Measurements from ENCODE around the gene CUEDC2.

Gene CUEDC2

GRCh38 chr10:102424145-102424544 is 8.2 kb downstream of the CUEDC2 start:
- DNase-seq = no peak

DNA sequence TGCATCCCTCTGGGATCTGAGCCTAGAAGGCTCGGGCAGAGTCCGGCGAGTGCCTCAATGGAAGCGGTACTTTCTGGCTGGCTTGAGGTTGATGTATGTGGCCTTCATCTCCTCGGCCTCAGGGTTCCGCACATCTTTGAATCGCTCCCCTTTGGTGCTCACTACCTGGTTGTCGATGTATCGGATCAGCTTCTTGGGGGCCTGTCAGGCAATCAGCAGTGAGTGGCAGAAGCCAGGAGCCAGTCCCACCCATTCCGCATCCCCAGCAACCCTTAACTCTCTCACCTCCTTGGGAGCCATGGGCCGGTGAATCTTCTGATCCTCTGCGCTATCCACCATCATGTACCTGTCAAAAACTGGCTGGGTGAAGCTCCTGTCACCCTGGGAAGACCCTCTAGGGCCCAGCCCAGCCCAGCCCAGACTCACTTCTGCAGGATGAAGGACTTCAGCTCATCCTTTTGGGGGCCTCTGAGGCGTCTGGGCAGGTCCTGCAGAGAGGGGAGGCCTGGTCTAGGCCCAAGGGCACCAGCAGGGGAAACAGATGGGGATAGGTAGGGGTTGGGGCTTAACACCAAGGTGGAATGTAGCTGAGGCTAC is 8.9 kb downstream of the CUEDC2 start:
- no peak for DNase-seq

DNA sequence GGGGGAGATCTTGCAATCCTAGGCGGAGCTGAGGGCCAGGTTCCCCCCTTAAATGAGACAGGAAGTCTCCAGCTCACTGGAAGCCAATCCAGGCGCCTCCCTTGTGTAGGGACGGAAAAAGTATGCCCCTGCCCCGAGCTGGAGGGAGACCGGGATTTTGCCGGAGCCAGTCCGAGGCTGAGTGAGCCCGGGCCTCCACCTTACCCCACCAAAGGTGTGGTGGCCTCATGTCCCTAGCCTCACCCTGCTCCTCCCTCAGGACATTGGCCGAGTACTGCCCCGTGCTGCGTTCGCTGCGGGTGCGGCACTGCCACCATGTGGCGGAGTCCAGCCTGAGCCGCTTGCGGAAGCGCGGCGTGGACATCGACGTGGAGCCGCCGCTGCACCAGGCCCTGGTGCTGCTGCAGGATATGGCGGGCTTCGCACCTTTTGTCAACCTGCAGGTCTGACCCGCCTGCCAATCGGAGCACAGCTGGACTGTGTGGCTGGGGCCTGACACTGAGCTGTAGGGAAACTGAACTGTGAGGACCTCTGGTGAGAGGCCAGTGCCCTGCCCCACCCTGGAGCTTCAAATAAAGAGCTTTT is 9.7 kb downstream of the CUEDC2 start:
- peak; percentile 62 for DNase-seq

DNA sequence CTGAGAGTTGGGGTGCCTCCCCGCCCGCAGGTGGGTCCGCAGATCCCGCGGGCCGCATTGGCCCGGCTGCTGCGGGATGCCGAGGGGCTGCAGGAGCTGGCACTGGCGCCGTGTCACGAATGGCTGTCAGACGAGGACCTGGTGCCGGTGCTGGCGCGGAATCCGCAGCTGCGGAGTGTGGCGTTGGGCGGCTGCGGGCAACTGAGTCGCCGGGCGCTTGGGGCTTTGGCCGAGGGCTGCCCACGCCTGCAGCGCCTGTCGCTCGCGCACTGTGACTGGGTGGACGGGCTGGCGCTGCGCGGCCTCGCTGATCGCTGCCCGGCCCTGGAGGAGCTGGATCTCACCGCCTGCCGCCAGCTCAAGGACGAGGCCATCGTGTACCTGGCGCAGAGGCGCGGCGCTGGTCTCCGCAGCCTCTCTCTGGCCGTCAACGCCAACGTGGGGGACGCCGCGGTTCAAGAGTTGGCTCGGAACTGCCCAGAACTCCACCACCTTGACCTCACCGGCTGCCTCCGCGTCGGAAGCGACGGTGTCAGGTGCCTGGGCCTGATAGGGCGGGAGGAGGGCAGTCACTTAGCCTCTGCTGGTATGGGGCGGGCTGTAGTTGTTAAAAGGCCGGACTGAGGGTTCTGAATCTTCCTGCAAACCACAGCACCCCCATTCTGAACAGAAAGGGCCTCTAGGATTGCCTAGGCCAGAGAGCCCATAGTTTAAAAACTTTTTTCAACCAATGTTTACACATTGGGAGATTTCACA is 10.4 kb downstream of the CUEDC2 start:
- no peak for DNase-seq

- no peak for DNase-seq
Observed at GRCh38 chr10:102421507-102421756, 10.9 kb downstream of the CUEDC2 start.

GRCh38 chr10:102420714-102421506 is 11.5 kb downstream of the CUEDC2 start, which contains the start of gene FBXL15:
Gene FBXL15 (plus strand): TSS chr10:102420836. CDS start chr10:102421130, 294 bp downstream.
- peak; percentile 94 for DNase-seq

- DNase-seq = no peak
Observed at GRCh38 chr10:102420181-102420713, 12.1 kb downstream of the CUEDC2 start.

- DNase-seq = peak; percentile 79
Observed at GRCh38 chr10:102419269-102420180, 12.8 kb downstream of the CUEDC2 start.

GRCh38 chr10:102418622-102419268 is 13.6 kb downstream of the CUEDC2 start, which contains the start of gene PSD:
Gene PSD (minus strand): TSS chr10:102418785. CDS start chr10:102417038, 1,747 bp downstream.
- no peak for DNase-seq

DNA sequence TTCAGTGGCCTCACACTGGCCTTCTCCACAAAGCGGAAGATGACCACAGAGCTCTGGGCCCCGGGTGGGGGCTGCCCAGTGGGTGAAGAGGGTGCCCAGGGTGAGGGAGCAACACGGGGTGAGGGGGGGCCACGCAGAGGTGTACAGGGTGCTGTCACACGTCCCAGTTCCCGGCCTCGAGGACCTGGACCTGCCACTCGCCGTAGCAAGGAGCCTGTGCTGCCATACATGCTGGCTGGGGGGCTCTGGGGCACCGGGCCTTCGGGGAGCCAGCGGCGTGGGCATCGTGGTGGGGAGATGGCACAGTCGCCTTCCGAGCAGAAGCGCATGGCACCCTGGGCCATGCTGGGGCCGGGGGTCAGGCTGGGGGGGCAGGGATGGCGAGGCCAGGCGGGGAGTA is 15.7 kb downstream of the CUEDC2 start:
- DNase-seq = no peak

DNA sequence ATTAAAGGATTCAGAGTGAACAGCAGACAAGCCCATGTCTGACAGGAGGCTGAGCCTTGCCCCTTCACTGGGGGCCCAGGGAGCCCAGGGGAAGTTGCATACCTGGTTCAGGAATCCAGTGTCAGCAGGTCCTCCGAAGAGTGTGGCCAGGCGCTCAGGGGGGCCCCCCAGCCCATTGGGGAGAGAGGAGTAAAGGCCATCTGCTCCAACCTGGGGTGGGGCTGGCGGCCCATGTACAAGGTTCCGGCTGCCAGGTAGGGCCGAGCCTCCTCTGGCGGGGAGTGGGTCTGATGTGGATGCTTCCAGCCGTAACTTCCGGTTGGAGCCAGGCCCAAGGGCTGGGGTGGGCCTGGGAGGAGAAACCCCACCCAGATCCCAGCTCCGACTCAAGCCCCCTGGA is 16.1 kb downstream of the CUEDC2 start:
- no peak for DNase-seq

GRCh38 chr10:102414749-102415148 is 17.6 kb downstream of the CUEDC2 start:
- DNase-seq = no peak

- DNase-seq = no peak
Observed at GRCh38 chr10:102413806-102414561, 18.4 kb downstream of the CUEDC2 start.

DNA sequence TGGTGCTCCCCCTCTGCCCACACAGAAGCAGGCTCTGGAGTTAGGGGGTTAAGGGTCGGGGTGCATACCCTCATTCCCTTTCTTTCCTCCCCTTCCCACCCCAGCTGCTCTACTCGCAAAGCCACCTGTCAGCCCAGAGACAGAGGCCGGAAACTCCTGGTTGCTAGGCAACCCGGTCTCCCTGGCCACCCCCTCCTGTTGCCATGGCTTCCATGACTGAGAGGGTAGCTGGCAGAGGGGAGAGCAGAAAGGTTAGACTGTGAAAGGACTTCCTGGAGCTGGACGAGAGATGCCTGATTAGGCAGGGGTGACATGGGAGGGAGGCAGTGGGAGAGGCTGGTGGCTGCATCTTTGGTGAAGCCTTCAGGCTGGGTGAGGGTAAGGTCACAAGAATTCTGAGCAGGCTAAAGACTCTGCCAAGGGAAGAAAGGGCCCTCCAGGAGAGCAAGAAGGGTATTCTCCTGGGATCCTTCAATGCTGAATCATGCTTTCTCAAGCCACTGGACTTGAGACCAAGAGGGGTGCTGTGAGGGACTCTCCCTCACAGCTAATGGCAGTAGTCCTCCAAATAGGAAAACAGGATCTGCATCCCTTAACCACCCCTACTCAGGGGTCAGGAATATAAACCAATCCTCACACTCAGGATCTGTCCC is 19.2 kb downstream of the CUEDC2 start:
- DNase-seq = no peak

DNA sequence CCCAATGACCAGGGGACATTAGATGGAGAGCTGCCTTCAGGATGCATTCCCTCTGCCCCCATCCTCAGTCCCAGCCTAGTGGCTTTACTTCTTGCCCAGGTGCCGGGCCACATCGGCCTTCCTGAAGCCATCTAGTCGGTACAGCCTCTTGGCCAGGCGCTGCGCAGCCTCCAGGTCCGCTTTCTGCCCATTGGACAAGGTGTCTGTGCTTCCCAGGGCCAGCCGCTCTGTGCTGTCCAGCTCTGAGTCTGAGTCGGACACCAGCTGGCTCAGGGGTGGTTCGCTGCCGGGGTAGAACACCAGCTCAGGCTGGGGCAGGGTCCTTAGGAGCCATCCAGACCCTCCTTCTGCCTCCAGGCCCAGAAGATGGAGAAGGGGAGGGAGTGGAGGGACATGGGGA is 20.1 kb downstream of the CUEDC2 start:
- DNase-seq = no peak

GRCh38 chr10:102411341-102412255 is 20.8 kb downstream of the CUEDC2 start:
- DNase-seq = no peak

DNA sequence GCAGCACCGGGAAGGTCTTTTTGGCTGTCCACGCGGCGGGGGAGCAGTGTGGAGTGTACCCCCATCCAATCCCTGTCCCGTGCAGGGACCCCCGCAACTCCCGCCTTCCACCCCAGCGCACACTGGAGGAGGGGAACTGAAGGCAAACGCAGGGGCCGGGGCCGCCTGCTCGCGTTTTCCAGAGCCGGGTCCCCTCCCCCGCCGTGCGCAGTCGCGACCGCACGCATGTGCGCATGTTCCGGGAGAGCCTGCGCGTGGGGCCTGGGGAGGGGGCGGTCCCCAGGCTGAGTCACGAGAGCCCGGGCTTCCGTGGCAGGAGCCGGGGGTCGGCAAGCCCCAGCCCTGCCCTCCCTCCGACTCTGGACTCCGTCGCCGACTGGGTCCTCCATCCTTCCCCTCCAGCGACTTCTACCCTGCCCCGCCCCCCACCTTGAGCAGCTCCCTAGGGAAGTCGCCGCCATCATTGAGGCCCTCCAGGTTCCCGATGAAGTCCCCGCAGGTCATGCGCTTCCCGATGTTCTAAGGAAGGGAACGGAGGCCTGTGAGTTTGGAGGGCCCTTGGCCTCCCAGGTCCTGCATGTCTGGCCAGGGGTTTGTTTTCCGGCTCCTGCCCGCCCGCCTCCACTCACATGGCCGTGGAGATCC is 21.8 kb downstream of the CUEDC2 start:
- DNase-seq = peak; percentile 71

GRCh38 chr10:102409604-102410428 is 22.6 kb downstream of the CUEDC2 start:
- peak; percentile 27 for DNase-seq

Data from activated T-cell treated with anti-CD3 and anti-CD28 coated beads, Interleukin-2, amount 50 U/mL, for 1 hour (primary cell).